ENCODE measurements around the gene CLEC4E. TPM values are rescaled to one million over a fixed set of nuclear protein-coding genes. Genes with fewer than 3 reads are reported as not detected.

CLEC4E gene
- total RNA-seq, 4 donors from 2014 or later: 2.7 to 37.8 (median 13.1) TPM

DNA sequence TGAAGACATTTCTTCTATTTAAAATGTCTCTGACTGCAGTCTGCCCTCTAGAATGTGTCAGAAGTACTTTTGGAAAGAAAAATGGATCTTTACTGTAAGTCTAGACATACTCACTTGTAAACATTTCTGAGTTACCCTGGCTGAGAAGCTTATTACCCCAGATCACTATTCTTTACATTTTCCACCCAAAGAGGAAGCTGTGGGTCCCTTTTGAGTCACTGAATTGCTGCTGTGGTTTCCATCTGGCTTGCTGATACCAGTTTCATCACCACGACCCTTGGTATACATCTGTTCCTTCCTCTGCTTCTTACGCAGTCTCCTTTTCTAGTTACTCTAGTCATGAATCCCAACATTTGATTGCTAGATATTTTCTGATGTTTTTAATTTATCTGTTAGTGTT lies 47.6 kb downstream of the CLEC4E start:
- DNase-seq (ENCODE audit: low spot score) (no peak), ATAC-seq (ENCODE audit: low FRiP score) (no peak)
- TF ChIP-seq, protein P1, sequence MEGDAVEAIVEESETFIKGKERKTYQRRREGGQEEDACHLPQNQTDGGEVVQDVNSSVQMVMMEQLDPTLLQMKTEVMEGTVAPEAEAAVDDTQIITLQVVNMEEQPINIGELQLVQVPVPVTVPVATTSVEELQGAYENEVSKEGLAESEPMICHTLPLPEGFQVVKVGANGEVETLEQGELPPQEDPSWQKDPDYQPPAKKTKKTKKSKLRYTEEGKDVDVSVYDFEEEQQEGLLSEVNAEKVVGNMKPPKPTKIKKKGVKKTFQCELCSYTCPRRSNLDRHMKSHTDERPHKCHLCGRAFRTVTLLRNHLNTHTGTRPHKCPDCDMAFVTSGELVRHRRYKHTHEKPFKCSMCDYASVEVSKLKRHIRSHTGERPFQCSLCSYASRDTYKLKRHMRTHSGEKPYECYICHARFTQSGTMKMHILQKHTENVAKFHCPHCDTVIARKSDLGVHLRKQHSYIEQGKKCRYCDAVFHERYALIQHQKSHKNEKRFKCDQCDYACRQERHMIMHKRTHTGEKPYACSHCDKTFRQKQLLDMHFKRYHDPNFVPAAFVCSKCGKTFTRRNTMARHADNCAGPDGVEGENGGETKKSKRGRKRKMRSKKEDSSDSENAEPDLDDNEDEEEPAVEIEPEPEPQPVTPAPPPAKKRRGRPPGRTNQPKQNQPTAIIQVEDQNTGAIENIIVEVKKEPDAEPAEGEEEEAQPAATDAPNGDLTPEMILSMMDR (IDR thresholded peaks at IDR 0.05): no peak

DNA sequence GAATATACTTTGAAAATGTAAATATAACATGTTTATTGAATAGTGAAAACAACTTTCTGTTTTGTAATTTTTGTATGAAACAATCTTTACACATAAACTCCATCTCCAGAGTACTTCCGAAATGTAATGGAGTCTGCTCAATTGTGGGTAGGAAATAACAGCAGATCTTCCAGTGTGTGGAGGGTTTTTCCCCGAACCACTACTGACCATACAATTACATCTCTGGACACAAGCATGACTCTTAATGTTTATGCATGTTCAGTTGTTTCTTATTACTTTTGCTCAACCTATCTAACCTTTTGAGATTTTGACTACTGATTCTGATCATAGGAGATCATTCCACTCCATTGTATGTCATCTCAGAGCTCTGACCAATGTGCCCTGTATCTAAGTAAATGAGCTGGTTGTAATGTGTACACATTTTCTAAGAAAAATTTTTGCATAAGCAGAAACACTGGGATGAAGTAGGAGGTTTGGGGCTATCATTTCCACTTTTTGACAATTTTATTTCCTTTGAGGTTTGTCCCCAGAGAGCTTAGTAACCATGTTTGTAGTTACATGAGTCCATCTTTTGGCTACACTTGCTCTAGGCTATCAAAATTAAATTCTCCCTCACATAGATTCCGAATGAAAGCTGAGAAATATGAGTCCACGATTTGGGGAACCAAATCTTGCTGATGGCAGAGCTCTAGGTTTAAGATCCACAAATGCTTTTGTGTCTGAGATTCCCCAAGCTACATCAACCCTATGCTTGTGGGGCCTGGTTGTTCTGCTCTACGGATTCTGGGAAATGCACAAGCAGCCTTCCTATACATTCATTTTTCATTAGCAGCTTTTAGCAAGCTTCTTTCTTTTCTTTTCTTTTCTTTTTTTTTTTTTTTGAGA lies 48.8 kb downstream of the CLEC4E start:
- no peak for ATAC-seq (ENCODE audit: low FRiP score)
- TF ChIP-seq, protein P1 (IDR thresholded peaks at IDR 0.05): no peak
- DNase-seq (ENCODE audit: low spot score): no peak

Small RNA genes within 50 kb of the gene (small RNA-seq; reads per million reads assigned to genes)
- not detected for gene RNU6-275P

Other genes with a start within 250 kb of the CLEC4E start
- not detected for gene CLEC6A, start 84.9 kb downstream of the CLEC4E start, total RNA-seq
- gene CLEC4D, start 27.4 kb downstream of the CLEC4E start, total RNA-seq: 1 to 10 TPM in 2 of 4 donors, under 1 TPM in 1, not detected in 1; 0.56 to 2.0 (median 1.1) TPM
- under 1 TPM in 1 of 4 donors, not detected in 3; 0.63 TPM for gene AICDA, start 72.0 kb upstream of the CLEC4E start, total RNA-seq
- gene MFAP5, start 121.9 kb upstream of the CLEC4E start, total RNA-seq: 100 to 1,000 TPM in 2 of 4 donors, 10 to 100 TPM in 2; 34.5 to 793 (median 148) TPM
- 100 to 1,000 TPM in 1 of 4 donors, 10 to 100 TPM in 3; 53.9 to 202 (median 62.6) TPM for gene RIMKLB, start 157.1 kb upstream of the CLEC4E start, total RNA-seq

All from omental fat pad (tissue), 4 donors.